HCT116 (cell line): ENCODE measurements around the gene OR6B2. TPM values are rescaled to one million over a fixed set of nuclear protein-coding genes. Genes with fewer than 3 reads are reported as not detected.

Experiments used
- ATAC-seq: fragments of 200-7000 bp; cut with Tn5 transposase; 2 replicates; pipeline ENCODE4 v1.9.1; 2020; ENCODE audit warnings: mild to moderate bottlenecking, moderate library complexity
- BruUV-seq: library from RNA; stranded (reverse); fragments of 400-500 nt; replicated peaks from 2 replicates; lab custom pipeline; 2021; lab: Mats Ljungman, UMichigan
- CTCF ChIA-PET: fragments of 300-600 bp; sonication (Branson Sonifier 250); formaldehyde crosslinking; loops from one replicate; lab custom pipeline; 2021; ENCODE audit warnings: antibody characterized with exemption; lab: Charles Lee
- POLR2A ChIA-PET: fragments of 300-600, 350-600 bp; sonication (Branson Sonifier 250); formaldehyde crosslinking; loops from one replicate; lab custom pipeline; 2021; ENCODE audit warnings: antibody characterized with exemption; lab: Charles Lee
- RAD21 ChIA-PET, 2 experiments: fragments of 300-600 bp; sonication (Branson Sonifier 250); formaldehyde crosslinking; loops; one replicate each; lab custom pipeline; 2023; ENCODE audit warnings: low total read pairs in 2 of 2; ENCODE audit not compliant: uncharacterized antibody in 2 of 2, unreplicated experiment in 2 of 2, low non-redundant PET in 1 of 2; lab: Charles Lee
- DNase-seq: peaks from one replicate; pipeline ENCODE4 v3.0.0-alpha.2; 2010; ENCODE audit warnings: low read depth, low spot score
- H2AFZ ChIP-seq: fragments of 200-600 bp; shearing (Covaris generic), sonication (generic); 2 replicates; pipeline ENCODE4 v1.6.1; 2017; ENCODE audit warnings: low read depth, mixed run types, mixed read lengths, antibody characterized with exemption, low read length; ENCODE audit not compliant: poor library complexity, severe bottlenecking
- H3K27ac ChIP-seq: 2 replicates; pipeline ENCODE4 v1.5.1; 2012; ENCODE audit warnings: low read depth, low read length
- H3K27me3 ChIP-seq: fragments of 200-600 bp; sonication (generic); 2 replicates; pipeline ENCODE4 v1.6.1; 2016; ENCODE audit warnings: mixed run types, low read length, mixed read lengths; ENCODE audit not compliant: insufficient read depth
- H3K36me3 ChIP-seq, 2 experiments: fragments of 200-500 bp in 1 of 2; fragments of 200-600 bp in 1 of 2; sonication (Bioruptor generic) in 1 of 2; sonication (generic) in 1 of 2; 2 replicates each; pipeline versions ENCODE4 v1.5.1 to v1.6.1; 2014 to 2016; ENCODE audit warnings: low read length in 2 of 2, inconsistent platforms in 1 of 2, mixed read lengths in 1 of 2, mixed run types in 1 of 2; ENCODE audit not compliant: insufficient read depth in 2 of 2, control insufficient read depth in 1 of 2
- H3K4me1 ChIP-seq, 2 experiments: fragments of 200-600 bp in 1 of 2; sonication (generic) in 1 of 2; 2 replicates each; pipeline versions ENCODE4 v1.5.1 to v1.6.1; 2012 to 2017; ENCODE audit warnings: low read length in 2 of 2, inconsistent platforms in 1 of 2, mild to moderate bottlenecking in 1 of 2, mixed read lengths in 1 of 2, mixed run types in 1 of 2, moderate library complexity in 1 of 2; ENCODE audit not compliant: insufficient read depth in 2 of 2, control insufficient read depth in 1 of 2
- H3K4me2 ChIP-seq: fragments of 200-600 bp; sonication (generic); 2 replicates; pipeline ENCODE4 v1.6.1; 2017; ENCODE audit warnings: mixed run types, low read length, mixed read lengths
- H3K4me3 ChIP-seq, 2 experiments: fragments of 200-600 bp in 1 of 2; sonication (generic) in 1 of 2; replicated peaks in 1 of 2; 2 replicates each; pipeline ENCODE4 v1.5.1; 2011 to 2016; ENCODE audit warnings: low read length in 2 of 2, control low read depth in 1 of 2, low read depth in 1 of 2, mild to moderate bottlenecking in 1 of 2, mixed read lengths in 1 of 2, mixed run types in 1 of 2
- H3K79me2 ChIP-seq: fragments of 200-600 bp; sonication (generic); 2 replicates; pipeline ENCODE4 v1.6.1; 2017; ENCODE audit warnings: mild to moderate bottlenecking, mixed run types, low read length, moderate library complexity, mixed read lengths; ENCODE audit not compliant: insufficient read depth
- H3K9ac ChIP-seq: fragments of 200-600 bp; sonication (generic); 2 replicates; pipeline ENCODE4 v1.6.1; 2016; ENCODE audit warnings: low read length, mixed read lengths
- H3K9me2 ChIP-seq: fragments of 200-600 bp; sonication (generic), shearing (Covaris generic); 2 replicates; pipeline ENCODE4 v1.6.1; 2017; ENCODE audit warnings: mixed run types, mild to moderate bottlenecking, moderate library complexity; ENCODE audit not compliant: insufficient read depth
- H3K9me3 ChIP-seq, 2 experiments: fragments of 200-500 bp in 1 of 2; fragments of 200-600 bp in 1 of 2; sonication (Bioruptor generic) in 1 of 2; sonication (generic) in 1 of 2; 2 replicates each; pipeline ENCODE4 v1.6.1; 2014 to 2017; ENCODE audit warnings: low read length in 2 of 2, mixed read lengths in 2 of 2, inconsistent platforms in 1 of 2, low read depth in 1 of 2, mild to moderate bottlenecking in 1 of 2, mixed run types in 1 of 2, moderate library complexity in 1 of 2; ENCODE audit not compliant: control insufficient read depth in 1 of 2, insufficient read depth in 1 of 2
- H4K20me1 ChIP-seq: fragments of 200-600 bp; sonication (generic), shearing (Covaris generic); 2 replicates; pipeline ENCODE4 v1.6.1; 2017; ENCODE audit warnings: mixed run types, mild to moderate bottlenecking, moderate library complexity; ENCODE audit not compliant: insufficient read depth
- CBX3 ChIP-seq: IDR thresholded peaks from 2 replicates; pipeline ENCODE4 v1.6.1; 2012; ENCODE audit warnings: low read depth
- CTCF ChIP-seq, 3 experiments: fragments of 200-600 bp in 1 of 3; sonication (generic) in 1 of 3; IDR thresholded peaks in 2 of 3; conservative IDR thresholded peaks in 1 of 3; 2 replicates each; pipeline ENCODE4 v1.5.1; 2012 to 2017; ENCODE audit warnings: low read depth in 2 of 3, low read length in 2 of 3, antibody characterized with exemption in 1 of 3, borderline replicate concordance in 1 of 3, control low read depth in 1 of 3, mild to moderate bottlenecking in 1 of 3, mixed read lengths in 1 of 3, mixed run types in 1 of 3, moderate library complexity in 1 of 3; ENCODE audit not compliant: insufficient read depth in 1 of 3
- RAD21 ChIP-seq: IDR thresholded peaks from 2 replicates; pipeline ENCODE4 v1.6.1; 2012; ENCODE audit warnings: low read depth, mild to moderate bottlenecking
- ZNF274 ChIP-seq: fragments of 200-500 bp; sonication (Bioruptor generic); IDR thresholded peaks from 2 replicates; pipeline ENCODE4 v1.6.1; 2014; ENCODE audit warnings: mild to moderate bottlenecking, low read depth, low read length, inconsistent platforms
- intact Hi-C: fragments of 100-400 bp; cut with micrococcal nuclease; formaldehyde crosslinking; loops from 2 replicates; pipeline ENCODE4 v1.10.0; 2022
- total RNA-seq: library from RNA; stranded (reverse); gene quantifications from one replicate; pipeline ENCODE4 v1.2.1, GENCODE V29; 2021; ENCODE audit not compliant: unreplicated experiment
- TF ChIP-seq, protein P1 (sequence below): IDR thresholded peaks from 2 replicates; pipeline ENCODE4 v1.6.1; 2011; ENCODE audit warnings: mild to moderate bottlenecking, low read length, moderate library complexity; ENCODE audit not compliant: insufficient replicate concordance; ENCODE audit errors: extremely low read depth

The OR6B2 gene
- total RNA-seq, 1 experiment from 2014 or later = not detected

DNA sequence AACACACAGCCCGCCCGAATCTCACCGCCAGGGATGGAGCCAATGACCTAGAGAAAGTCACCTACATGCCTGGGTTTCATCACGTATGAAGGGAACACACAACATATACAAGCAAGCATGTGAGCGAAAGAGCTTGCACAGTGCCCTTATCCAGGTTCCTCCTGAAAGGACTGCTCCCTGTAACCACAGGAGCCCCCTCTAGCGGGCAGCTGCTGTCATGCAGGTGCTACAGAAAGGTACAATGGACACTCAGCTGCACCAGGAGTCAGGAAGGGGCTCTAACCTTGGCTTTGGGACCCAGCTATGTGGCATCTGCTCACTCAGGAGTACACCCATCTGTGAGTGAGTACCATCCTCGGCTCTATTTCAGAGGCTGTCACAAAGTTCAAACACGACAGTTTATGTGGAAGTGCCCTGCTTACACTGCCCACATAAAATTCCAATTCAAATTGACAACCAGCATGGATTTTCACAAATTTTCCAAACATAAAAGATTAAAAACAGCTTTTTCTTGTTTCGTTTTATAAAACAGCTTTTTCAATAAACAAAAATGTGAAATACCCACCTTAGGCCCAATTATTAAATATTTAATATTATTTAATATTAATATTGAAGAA lies 8.6 kb downstream of the OR6B2 start:
- Histone ChIP-seq H3K4me3 (no peak overlapping the region), H3K9me2 (no peaks in the 10 kb centered on the region), H3K79me2 (peaks cover 77% of the 10 kb centered on the region), H3K27me3 (no peaks in the 10 kb centered on the region), H2AFZ (no peak overlapping the region), H3K4me1 (peaks cover 11 to 14% of the 10 kb centered on the region in 2 experiments), H3K4me2 (no peak overlapping the region), H3K9ac (no peak overlapping the region), H3K36me3 (peaks cover 27 to 42% of the 10 kb centered on the region in 2 experiments), H3K27ac (no peak overlapping the region), H4K20me1 (peaks cover 3% of the 10 kb centered on the region; the same call in 1 of the 2 replicates), H3K9me3 (no peaks in the 10 kb centered on the region)
- ChIA-PET CTCF (interaction anchor here (0.9 to 1.8 kb wide), 7 partner anchors 8 to 754 kb away, joined by 3 to 11 read pairs (median 4); partner anchors contain the start of gene OR6B2), RAD21 (interaction anchor here in 1 of 2 experiments (0.6 kb wide), 1 partner anchor 212 kb away, joined by 3 read pairs; no protein-coding TSS in a partner anchor), POLR2A (interaction anchor here (0.6 kb wide), 1 partner anchor 620 kb away, joined by 4 read pairs; no protein-coding TSS in a partner anchor)
- ATAC-seq (peak; percentile 68), DNase-seq (peak; percentile 28)
- intact Hi-C loops = no loop called here
- TF ChIP-seq RAD21 (peak; percentile 28; the same call in 1 of the 2 replicates), CBX3 (no peak), ZNF274 (no peak), CTCF (IDR thresholded peaks at IDR 0.05 in 2 of 3, conservative IDR thresholded peaks at IDR 0.05 in 1 of 3; ENCODE audit: borderline replicate concordance in 1 of 3, insufficient read depth in 1 of 3, low read depth in 2 of 3, low read length in 2 of 3) (peak; percentile 37 to 95 (median 89); a peak in 5 of 6 replicates)
- TF ChIP-seq, protein P1, sequence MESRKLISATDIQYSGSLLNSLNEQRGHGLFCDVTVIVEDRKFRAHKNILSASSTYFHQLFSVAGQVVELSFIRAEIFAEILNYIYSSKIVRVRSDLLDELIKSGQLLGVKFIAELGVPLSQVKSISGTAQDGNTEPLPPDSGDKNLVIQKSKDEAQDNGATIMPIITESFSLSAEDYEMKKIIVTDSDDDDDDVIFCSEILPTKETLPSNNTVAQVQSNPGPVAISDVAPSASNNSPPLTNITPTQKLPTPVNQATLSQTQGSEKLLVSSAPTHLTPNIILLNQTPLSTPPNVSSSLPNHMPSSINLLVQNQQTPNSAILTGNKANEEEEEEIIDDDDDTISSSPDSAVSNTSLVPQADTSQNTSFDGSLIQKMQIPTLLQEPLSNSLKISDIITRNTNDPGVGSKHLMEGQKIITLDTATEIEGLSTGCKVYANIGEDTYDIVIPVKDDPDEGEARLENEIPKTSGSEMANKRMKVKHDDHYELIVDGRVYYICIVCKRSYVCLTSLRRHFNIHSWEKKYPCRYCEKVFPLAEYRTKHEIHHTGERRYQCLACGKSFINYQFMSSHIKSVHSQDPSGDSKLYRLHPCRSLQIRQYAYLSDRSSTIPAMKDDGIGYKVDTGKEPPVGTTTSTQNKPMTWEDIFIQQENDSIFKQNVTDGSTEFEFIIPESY = no peak
- BruUV-seq = no TSS peak
